ENCODE data around the gene ATP11A. TPM values are rescaled to one million over a fixed set of nuclear protein-coding genes. Genes with fewer than 3 reads are reported as not detected.
"Not testable (repeated sequence)": the region's sequence is repeated elsewhere in the genome, so short reads cannot be mapped to it uniquely, and the experiment has no call there.

The ATP11A gene
- total RNA-seq, 3 donors from 2014 or later: 15.5 to 28.7 (median 19.4) TPM

GRCh38 chr13:112881656-112882554 is 192.1 kb downstream of the ATP11A start:
- intact Hi-C loops (cut with DNase I, micrococcal nuclease): no loop called here
- H3K36me3 ChIP-seq (ENCODE audit: low read depth): no peaks in the 10 kb centered on the region
- no peak overlapping the region for H3K4me3 ChIP-seq
- DNase-seq (peak in 2 of 3 donors; percentile 21 to 34), ATAC-seq (no peak)
- H3K9me3 ChIP-seq: no peaks in the 10 kb centered on the region
- H3K4me1 ChIP-seq (ENCODE audit: low read depth): no peaks in the 10 kb centered on the region
- no peak for TF ChIP-seq CTCF (IDR thresholded peaks at IDR 0.05)

GRCh38 chr13:112882555-112883024 is 192.8 kb downstream of the ATP11A start:
- Histone ChIP-seq H3K36me3 (ENCODE audit: low read depth) (no peaks in the 10 kb centered on the region), H3K9me3 (no peaks in the 10 kb centered on the region), H3K4me3 (no peak overlapping the region), H3K4me1 (ENCODE audit: low read depth) (no peaks in the 10 kb centered on the region)
- ATAC-seq (no peak), DNase-seq (peak in 2 of 3 donors; percentile 25 to 45)
- no peak for TF ChIP-seq CTCF (IDR thresholded peaks at IDR 0.05)
- intact Hi-C loops (cut with DNase I, micrococcal nuclease): no loop called here

- ATAC-seq (no peak), DNase-seq (peak in 2 of 3 donors; percentile 11 to 17)
- H3K9me3 ChIP-seq: no peaks in the 10 kb centered on the region
- no peaks in the 10 kb centered on the region for H3K4me1 ChIP-seq (ENCODE audit: low read depth)
- no peak overlapping the region for H3K4me3 ChIP-seq
- intact Hi-C loops (cut with DNase I, micrococcal nuclease): no loop called here
- TF ChIP-seq CTCF (IDR thresholded peaks at IDR 0.05): no peak
- no peaks in the 10 kb centered on the region for H3K36me3 ChIP-seq (ENCODE audit: low read depth)
These were observed 193.6 kb downstream of the ATP11A start for GRCh38 chr13:112883241-112883945.

- peak in 2 of 3 donors; percentile 9 to 10 for DNase-seq
- H3K4me3 ChIP-seq; H3K4me1 ChIP-seq (ENCODE audit: low read depth); ATAC-seq; intact Hi-C loops (cut with DNase I, micrococcal nuclease); H3K36me3 ChIP-seq (ENCODE audit: low read depth); H3K9me3 ChIP-seq: not testable (repeated sequence)
These were observed 194.9 kb downstream of the ATP11A start for GRCh38 chr13:112884700-112885099.

- no peak for ATAC-seq
- Histone ChIP-seq H3K4me3 (no peak overlapping the region), H3K4me1 (ENCODE audit: low read depth) (no peaks in the 10 kb centered on the region), H3K36me3 (ENCODE audit: low read depth) (no peaks in the 10 kb centered on the region), H3K9me3 (no peaks in the 10 kb centered on the region)
- no peak for TF ChIP-seq CTCF (IDR thresholded peaks at IDR 0.05)
- DNase-seq: peak in 1 of 3 donors; percentile 11
- intact Hi-C loops (cut with DNase I, micrococcal nuclease): no loop called here
These were observed 195.5 kb downstream of the ATP11A start for GRCh38 chr13:112885242-112885781.

Data from mucosa of descending colon (tissue), 3 donors.